Astrocyte (in vitro differentiated cells and primary cell): ENCODE data around the gene PPP2R3A.
"Not testable (repeated sequence)": the region's sequence is repeated elsewhere in the genome, so short reads cannot be mapped to it uniquely, and the experiment has no call there.

Experiments used
- CTCF ChIP-seq: IDR thresholded peaks from 2 replicates; pipeline ENCODE4 v1.5.1; 2011; ENCODE audit warnings: low read depth, mild to moderate bottlenecking, inconsistent platforms, low read length, moderate library complexity; ENCODE audit not compliant: insufficient read depth
- EZH2 ChIP-seq: IDR thresholded peaks from 2 replicates; pipeline ENCODE4 v1.6.1; 2012; ENCODE audit warnings: mild to moderate bottlenecking, low read length, inconsistent platforms; ENCODE audit not compliant: insufficient read depth

- TF ChIP-seq CTCF, EZH2: not testable (repeated sequence)
Observed at GRCh38 chr3:136163607-136164006, 198.1 kb downstream of the PPP2R3A start.
